Psoas muscle (tissue), 8 donors: ENCODE measurements around the gene KCND3. TPM values are rescaled to one million over a fixed set of nuclear protein-coding genes. Genes with fewer than 3 reads are reported as not detected.
A peak's percentile ranks its signal among the peaks of the same experiment; 100 is the strongest.

Experiments
- ATAC-seq, 4 donors: fragments of 200-7000 bp; cut with Tn5 transposase; one replicate each; pipeline ENCODE4 v1.9.1; 2020; ENCODE audit warnings: moderate library complexity in 3 of 4, mild to moderate bottlenecking in 2 of 4
- DNase-seq, 2 donors: peaks; one replicate each; pipeline ENCODE4 v3.0.0-alpha.2; 2020
- H3K27ac ChIP-seq: fragments of 200-600 bp; one replicate; pipeline ENCODE4 v1.8.0; 2022
- H3K27me3 ChIP-seq, 3 donors: fragments of 200-600 bp in 1 of 3; one replicate each; pipeline versions ENCODE4 v1.6.1 to v1.8.0; 2013 to 2022; ENCODE audit warnings: low read length in 2 of 3, mild to moderate bottlenecking in 2 of 3, moderate library complexity in 1 of 3; ENCODE audit not compliant: insufficient read depth in 3 of 3
- H3K36me3 ChIP-seq, 2 donors: fragments of 200-600 bp in 1 of 2; one replicate each; pipeline versions ENCODE4 v1.6.1 to v1.8.0; 2013 to 2022; ENCODE audit warnings: low read depth in 1 of 2, mild to moderate bottlenecking in 1 of 2, moderate library complexity in 1 of 2; ENCODE audit not compliant: insufficient read depth in 1 of 2
- H3K4me1 ChIP-seq: fragments of 200-600 bp; one replicate; pipeline ENCODE4 v1.8.0; 2022
- H3K4me3 ChIP-seq: fragments of 200-600 bp; one replicate; pipeline ENCODE4 v1.8.0; 2022; ENCODE audit warnings: mild to moderate bottlenecking
- H3K9me3 ChIP-seq: fragments of 200-600 bp; one replicate; pipeline ENCODE4 v1.8.0; 2022
- WGBS, 3 donors: extraction: QIAGEN DNeasy Blood & Tissue Kit; methylation state at CpG; one replicate each; pipeline versions ENCODE4 v1.1.6 to v1.1.7; 2013; 5-methylcytosine and 5-hydroxymethylcytosine counted together
- intact Hi-C, 2 donors: fragments of 100-400 bp; cut with DNase I; formaldehyde crosslinking; loops; one replicate each; pipeline versions ENCODE4 v1.11.0 to v1.14.2; 2022
- polyA plus RNA-seq, 3 donors: library from polyadenylated mRNA; stranded (reverse); fragments of 200-250 nt; gene quantifications; one replicate each; pipeline ENCODE4 v1.2.3, GENCODE V29; 2013
- total RNA-seq, 4 donors: library from RNA; stranded (reverse); fragmentation: NEBNext Ultra II Directional in 2 of 4; extraction: Animal tissue kit (Norgen Biotek cat#: 25700) in 2 of 4; gene quantifications; one replicate each; pipeline versions ENCODE4 v1.2.1 to v1.2.4, GENCODE V29; 2021 to 2023
- TF ChIP-seq, protein P1 (sequence below): fragments of 200-600 bp; IDR thresholded peaks from one replicate; pipeline ENCODE4 v1.8.0; 2022; ENCODE audit warnings: antibody characterized with exemption
- donor health status: healthy with polysubstance abuse.
- donor health status: DM: no; HTN: no; CAD: no; lungs with moderate emphysema.
- donor health status: Bipolar disorder and iron deficiency.
- donor health status: healthy.
- donor health status: DM: yes; HTN: yes; CAD: no.
- donor health status: DM: no; HTN: no; CAD: no.
- donor health status: DM: no; HTN: no; CAD: no.
- donor health status: DM: yes; HTN: yes; CAD: no.

KCND3 gene
- total and polyA plus RNA-seq, 7 donors = 0.53 to 4.1 (median 1.3) TPM

DNA sequence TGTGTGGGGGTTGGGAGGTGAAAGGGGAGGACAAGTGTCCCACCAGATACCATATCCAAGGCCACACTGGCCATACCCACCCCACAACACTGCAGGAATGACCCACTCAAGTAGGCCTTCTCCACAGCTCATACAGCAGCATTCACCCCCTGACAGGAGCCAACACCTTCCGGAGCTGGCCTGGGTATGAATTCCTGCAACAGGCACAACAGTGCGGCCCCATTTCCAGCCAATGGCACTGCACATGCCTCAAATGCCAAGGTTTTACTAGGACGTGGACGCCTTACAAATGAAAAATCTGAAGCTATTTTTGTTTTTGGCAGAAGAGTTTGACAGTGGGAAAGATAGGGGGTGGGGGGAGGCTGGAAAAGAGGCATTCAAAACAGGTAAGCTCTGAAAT lies 2.0 kb downstream of the KCND3 start:
- ATAC-seq (peak in 1 of 4 donors; percentile 27), DNase-seq (no peak)
- Histone ChIP-seq H3K4me3 (peak overlapping the region; percentile 79), H3K9me3 (no peaks in the 10 kb centered on the region), H3K27ac (no peak overlapping the region), H3K36me3 (peaks cover 0 to under 1% of the 10 kb centered on the region in 2 donors), H3K4me1 (peaks cover 35% of the 10 kb centered on the region), H3K27me3 (no peaks in the 10 kb centered on the region)
- intact Hi-C loops = no loop called here
- 29 to 33% (median 30%) methylated on average over 4 of the region's 4 CpGs for WGBS, 3 donors
- TF ChIP-seq, protein P1, sequence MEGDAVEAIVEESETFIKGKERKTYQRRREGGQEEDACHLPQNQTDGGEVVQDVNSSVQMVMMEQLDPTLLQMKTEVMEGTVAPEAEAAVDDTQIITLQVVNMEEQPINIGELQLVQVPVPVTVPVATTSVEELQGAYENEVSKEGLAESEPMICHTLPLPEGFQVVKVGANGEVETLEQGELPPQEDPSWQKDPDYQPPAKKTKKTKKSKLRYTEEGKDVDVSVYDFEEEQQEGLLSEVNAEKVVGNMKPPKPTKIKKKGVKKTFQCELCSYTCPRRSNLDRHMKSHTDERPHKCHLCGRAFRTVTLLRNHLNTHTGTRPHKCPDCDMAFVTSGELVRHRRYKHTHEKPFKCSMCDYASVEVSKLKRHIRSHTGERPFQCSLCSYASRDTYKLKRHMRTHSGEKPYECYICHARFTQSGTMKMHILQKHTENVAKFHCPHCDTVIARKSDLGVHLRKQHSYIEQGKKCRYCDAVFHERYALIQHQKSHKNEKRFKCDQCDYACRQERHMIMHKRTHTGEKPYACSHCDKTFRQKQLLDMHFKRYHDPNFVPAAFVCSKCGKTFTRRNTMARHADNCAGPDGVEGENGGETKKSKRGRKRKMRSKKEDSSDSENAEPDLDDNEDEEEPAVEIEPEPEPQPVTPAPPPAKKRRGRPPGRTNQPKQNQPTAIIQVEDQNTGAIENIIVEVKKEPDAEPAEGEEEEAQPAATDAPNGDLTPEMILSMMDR = no peak

DNA sequence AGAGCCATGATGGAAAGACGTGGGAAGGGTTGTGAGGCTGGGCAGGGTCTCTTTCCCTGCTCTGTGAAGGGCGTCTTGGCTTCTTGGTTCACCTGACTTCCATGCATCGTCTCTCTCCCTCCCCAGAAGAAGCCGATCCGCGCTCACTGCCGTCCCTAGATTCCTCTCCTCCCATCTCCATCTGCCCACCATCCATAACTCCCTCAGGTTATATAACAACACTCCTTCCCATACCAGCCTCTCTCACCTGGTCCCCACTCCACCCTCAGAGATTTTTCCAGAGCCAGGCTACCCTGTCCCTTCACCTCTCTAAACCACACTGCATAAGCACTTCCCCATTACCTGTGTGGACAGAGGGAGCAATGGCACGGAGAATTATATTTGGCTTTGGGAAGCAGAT lies 6.0 kb downstream of the KCND3 start:
- Histone ChIP-seq H3K9me3 (no peaks in the 10 kb centered on the region), H3K4me1 (peaks cover 34% of the 10 kb centered on the region), H3K27me3 (no peaks in the 10 kb centered on the region), H3K27ac (no peak overlapping the region), H3K4me3 (no peak overlapping the region), H3K36me3 (peaks cover 0 to 13% of the 10 kb centered on the region in 2 donors)
- DNase-seq = no peak
- ATAC-seq = no peak
- WGBS, 3 donors = 85 to 90% (median 88%) methylated on average over 8 of the region's 8 CpGs
- TF ChIP-seq, protein P1 = no peak
- intact Hi-C loops = no loop called here

DNA sequence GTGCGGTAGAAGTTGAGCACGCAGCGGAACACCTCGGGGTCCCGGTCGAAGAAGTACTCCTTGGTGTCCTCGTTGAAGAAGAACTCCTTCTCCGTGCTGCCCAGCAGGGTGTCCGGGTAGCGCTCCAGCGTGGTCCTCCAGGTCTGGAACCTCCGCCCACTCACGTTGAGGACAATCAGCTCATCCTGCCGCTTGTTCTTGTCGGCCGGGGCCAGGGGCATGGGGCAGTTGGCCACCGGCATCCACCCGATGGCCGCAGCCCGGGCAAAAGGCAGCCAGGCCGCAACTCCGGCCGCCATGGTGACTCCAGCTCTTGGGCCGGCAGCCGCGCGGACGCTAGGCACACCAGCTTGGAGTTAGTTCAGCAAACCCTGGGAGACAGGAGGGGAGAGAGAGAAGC lies 7.0 kb downstream of the KCND3 start:
- no peak for DNase-seq
- H3K36me3 ChIP-seq = peaks cover 0 to 13% of the 10 kb centered on the region in 2 donors
- WGBS, 3 donors = 95 to 96% (median 95%) methylated on average over 26 to 28 of the region's 28 CpGs
- no peaks in the 10 kb centered on the region for H3K9me3 ChIP-seq
- ATAC-seq = no peak
- TF ChIP-seq, protein P1 = no peak
- no peak overlapping the region for H3K27ac ChIP-seq
- intact Hi-C loops = no loop called here
- H3K27me3 ChIP-seq = no peaks in the 10 kb centered on the region
- H3K4me1 ChIP-seq = peaks cover 28% of the 10 kb centered on the region
- no peak overlapping the region for H3K4me3 ChIP-seq

DNA sequence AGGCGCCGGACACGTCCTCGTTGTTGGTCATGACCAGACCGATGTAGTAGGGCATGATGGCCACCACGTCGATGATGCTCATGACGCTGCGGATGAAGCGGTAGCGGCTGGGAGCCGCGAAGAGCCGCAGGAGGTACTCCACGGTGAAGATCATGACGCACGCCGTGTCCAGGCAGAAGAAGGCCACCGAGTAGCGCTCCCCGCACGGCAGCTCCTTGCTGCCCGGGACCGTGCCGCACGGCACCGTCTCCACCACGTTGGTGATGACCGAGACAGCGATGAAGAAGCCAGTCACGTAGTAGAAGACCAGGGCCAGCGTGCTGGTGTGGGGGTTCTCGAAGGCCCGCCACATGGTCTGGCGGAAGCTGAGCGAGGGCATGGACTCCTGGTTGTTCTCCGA lies 7.6 kb downstream of the KCND3 start:
- Histone ChIP-seq H3K4me1 (peaks cover 25% of the 10 kb centered on the region), H3K9me3 (no peaks in the 10 kb centered on the region), H3K4me3 (no peak overlapping the region), H3K27ac (no peak overlapping the region), H3K36me3 (peaks cover 0 to 13% of the 10 kb centered on the region in 2 donors), H3K27me3 (no peaks in the 10 kb centered on the region)
- TF ChIP-seq, protein P1 = no peak
- WGBS, 3 donors = 96% methylated on average over 37 of the region's 37 CpGs
- no peak for ATAC-seq
- DNase-seq = no peak
- intact Hi-C loops = no loop called here

DNA sequence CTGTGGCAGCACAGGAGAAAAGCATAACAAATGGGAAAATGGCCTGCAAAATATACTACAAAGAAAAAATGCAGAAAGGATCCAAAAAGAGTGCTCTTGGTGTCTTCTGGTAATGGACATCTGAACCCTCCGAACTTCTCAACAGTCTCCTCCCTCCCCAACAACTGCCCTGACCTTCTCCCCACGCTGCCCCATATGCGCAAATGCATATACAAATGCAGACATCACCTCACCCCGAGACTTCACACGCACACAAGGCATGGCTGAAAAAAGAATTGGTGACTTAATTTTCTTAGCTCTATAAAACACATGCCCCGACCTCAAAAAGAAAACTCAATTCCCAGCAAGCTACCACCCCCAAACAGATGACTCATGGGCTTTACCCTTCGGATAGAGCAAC lies 8.4 kb downstream of the KCND3 start:
- no peak for ATAC-seq
- TF ChIP-seq, protein P1 = no peak
- Histone ChIP-seq H3K36me3 (peaks cover 0 to 13% of the 10 kb centered on the region in 2 donors), H3K27me3 (no peaks in the 10 kb centered on the region), H3K4me3 (no peak overlapping the region), H3K27ac (peak overlapping the region; percentile 46), H3K9me3 (no peaks in the 10 kb centered on the region), H3K4me1 (peaks cover 20% of the 10 kb centered on the region)
- DNase-seq = no peak
- intact Hi-C loops = no loop called here
- WGBS, 3 donors = 60 to 64% (median 60%) methylated on average over 7 of the region's 7 CpGs
